H9 (cell line): ENCODE measurements around the gene GPR150. TPM values are rescaled to one million over a fixed set of nuclear protein-coding genes. Genes with fewer than 3 reads are reported as not detected.

Experiments
- DNase-seq: peaks from one replicate; pipeline ENCODE4 v3.0.0-alpha.2; 2017
- H2AFZ ChIP-seq: one replicate; pipeline ENCODE4 v1.6.1; 2013; ENCODE audit warnings: mild to moderate bottlenecking, low read length, control low read depth, moderate library complexity
- H2AK5ac ChIP-seq: 2 replicates; pipeline ENCODE4 v1.6.1; 2013; ENCODE audit warnings: low read length, control low read depth, mixed read lengths; ENCODE audit not compliant: insufficient read length
- H2BK120ac ChIP-seq: one replicate; pipeline ENCODE4 v1.6.1; 2013; ENCODE audit warnings: low read depth, mild to moderate bottlenecking, low read length, control low read depth, inconsistent platforms; ENCODE audit not compliant: poor library complexity, severe bottlenecking
- H2BK12ac ChIP-seq: 2 replicates; pipeline ENCODE4 v1.6.1; 2013; ENCODE audit warnings: low read length, control low read depth, mixed read lengths, low read depth; ENCODE audit not compliant: insufficient read length
- H2BK15ac ChIP-seq: 2 replicates; pipeline ENCODE4 v1.6.1; 2013; ENCODE audit warnings: low read depth, low read length, control low read depth
- H2BK20ac ChIP-seq: one replicate; pipeline ENCODE4 v1.6.1; 2013; ENCODE audit warnings: low read depth, mild to moderate bottlenecking, low read length, control low read depth, inconsistent platforms; ENCODE audit not compliant: poor library complexity, severe bottlenecking
- H2BK5ac ChIP-seq: 2 replicates; pipeline ENCODE4 v1.6.1; 2013; ENCODE audit warnings: low read length, control low read depth, mixed read lengths; ENCODE audit not compliant: insufficient read length
- H3K14ac ChIP-seq: 2 replicates; pipeline ENCODE4 v1.6.1; 2013; ENCODE audit warnings: low read length, control low read depth; ENCODE audit not compliant: insufficient read depth
- H3K18ac ChIP-seq: 2 replicates; pipeline ENCODE4 v1.6.1; 2013; ENCODE audit warnings: low read depth, mild to moderate bottlenecking, mixed read lengths, low read length, control low read depth; ENCODE audit not compliant: insufficient read length
- H3K23ac ChIP-seq: 2 replicates; pipeline ENCODE4 v1.6.1; 2013; ENCODE audit warnings: low read length, control low read depth, mixed read lengths, low read depth; ENCODE audit not compliant: insufficient read length
- H3K23me2 ChIP-seq: 2 replicates; pipeline ENCODE4 v1.6.1; 2013; ENCODE audit warnings: low read depth, mild to moderate bottlenecking, mixed read lengths, low read length, control low read depth; ENCODE audit not compliant: insufficient read length, poor library complexity, severe bottlenecking
- H3K27ac ChIP-seq: 2 replicates; pipeline ENCODE4 v1.5.1; 2013; ENCODE audit warnings: low read length, control low read depth, mixed read lengths, low read depth; ENCODE audit not compliant: insufficient read length
- H3K27me3 ChIP-seq: 2 replicates; pipeline ENCODE4 v1.6.1; 2013; ENCODE audit warnings: low read length, control low read depth, inconsistent platforms; ENCODE audit not compliant: insufficient read depth
- H3K4ac ChIP-seq: 2 replicates; pipeline ENCODE4 v1.6.1; 2013; ENCODE audit warnings: low read depth, mild to moderate bottlenecking, control low read depth, inconsistent platforms, low read length, moderate library complexity
- H3K4me1 ChIP-seq: 2 replicates; pipeline ENCODE4 v1.6.1; 2013; ENCODE audit warnings: low read length, control low read depth, inconsistent platforms; ENCODE audit not compliant: insufficient read depth
- H3K4me2 ChIP-seq: 2 replicates; pipeline ENCODE4 v1.6.1; 2013; ENCODE audit warnings: low read length, control low read depth, mixed read lengths; ENCODE audit not compliant: insufficient read length, insufficient read depth
- H3K56ac ChIP-seq: 2 replicates; pipeline ENCODE4 v1.6.1; 2013; ENCODE audit warnings: low read depth, mild to moderate bottlenecking, mixed read lengths, low read length, control low read depth; ENCODE audit not compliant: insufficient read length
- H3K79me1 ChIP-seq: 2 replicates; pipeline ENCODE4 v1.6.1; 2013; ENCODE audit warnings: low read depth, mild to moderate bottlenecking, moderate library complexity, low read length, control low read depth, inconsistent platforms; ENCODE audit not compliant: insufficient read depth, poor library complexity, severe bottlenecking
- H3K79me2 ChIP-seq: 2 replicates; pipeline ENCODE4 v1.6.1; 2013; ENCODE audit warnings: low read length, control low read depth, inconsistent platforms; ENCODE audit not compliant: insufficient read depth
- H3K9ac ChIP-seq: 2 replicates; pipeline ENCODE4 v1.6.1; 2013; ENCODE audit warnings: low read length, control low read depth, mixed read lengths; ENCODE audit not compliant: insufficient read length; ENCODE audit errors: extremely low read depth
- H3K9me3 ChIP-seq: one replicate; pipeline ENCODE4 v1.6.1; 2013; ENCODE audit warnings: low read depth, low read length, inconsistent platforms; ENCODE audit not compliant: control insufficient read depth
- H3T11ph ChIP-seq: one replicate; pipeline ENCODE4 v1.6.1; 2013; ENCODE audit warnings: mild to moderate bottlenecking, low read length, control low read depth, inconsistent platforms
- H4K20me1 ChIP-seq: one replicate; pipeline ENCODE4 v1.6.1; 2013; ENCODE audit not compliant: control insufficient read depth, insufficient read length, insufficient read depth
- H4K5ac ChIP-seq: 2 replicates; pipeline ENCODE4 v1.6.1; 2013; ENCODE audit warnings: low read depth, mild to moderate bottlenecking, mixed read lengths, low read length, control low read depth; ENCODE audit not compliant: insufficient read length
- H4K8ac ChIP-seq: replicated peaks from 2 replicates; pipeline ENCODE4 v1.6.1; 2013; ENCODE audit warnings: low read length, control low read depth, mixed read lengths, low read depth; ENCODE audit not compliant: insufficient read length
- H4K91ac ChIP-seq: 2 replicates; pipeline ENCODE4 v1.6.1; 2013; ENCODE audit warnings: low read depth, mild to moderate bottlenecking, moderate library complexity, mixed read lengths, low read length, control low read depth; ENCODE audit not compliant: insufficient read length
- H3K27ac Mint-ChIP-seq, 3 experiments: 2 replicates in 2 of 3; 3 replicates in 1 of 3; pipeline ENCODE4 v1.8.0; 2020 to 2021; ENCODE audit warnings: mixed read lengths in 3 of 3, mild to moderate bottlenecking in 1 of 3, moderate library complexity in 1 of 3
- H3K27me3 Mint-ChIP-seq: 2 replicates; pipeline ENCODE4 v1.8.0; 2021; ENCODE audit warnings: low read depth, mild to moderate bottlenecking, moderate library complexity, mixed read lengths
- H3K36me3 Mint-ChIP-seq, 3 experiments: 2 replicates in 2 of 3; 3 replicates in 1 of 3; pipeline ENCODE4 v1.8.0; 2020 to 2021; ENCODE audit warnings: low read depth in 3 of 3, mixed read lengths in 3 of 3; ENCODE audit not compliant: insufficient read depth in 1 of 3
- H3K4me1 Mint-ChIP-seq, 2 experiments: 2 replicates each; pipeline ENCODE4 v1.8.0; 2020; ENCODE audit warnings: mixed read lengths in 2 of 2
- H3K4me3 Mint-ChIP-seq, 2 experiments: 2 replicates in 1 of 2; 3 replicates in 1 of 2; pipeline ENCODE4 v1.8.0; 2020 to 2021; ENCODE audit warnings: mild to moderate bottlenecking in 2 of 2, mixed read lengths in 2 of 2, moderate library complexity in 1 of 2
- H3K9me3 Mint-ChIP-seq, 2 experiments: 2 replicates in 1 of 2; 3 replicates in 1 of 2; pipeline ENCODE4 v1.8.0; 2020; ENCODE audit warnings: mild to moderate bottlenecking in 2 of 2, mixed read lengths in 2 of 2, moderate library complexity in 1 of 2
- CTCF ChIP-seq: fragments of 200-600 bp; sonication (generic); conservative IDR thresholded peaks from 3 replicates; pipeline ENCODE4 v1.8.0; 2021; ENCODE audit warnings: antibody characterized with exemption, mild to moderate bottlenecking
- WGBS: extraction: QIAGEN DNeasy Blood & Tissue Kit; methylation state at CpG from one replicate; pipeline ENCODE4 v1.1.7; 2013; ENCODE audit warnings: missing lambda C conversion rate, low lambda C conversion rate, mixed read lengths; ENCODE audit not compliant: insufficient read length; ENCODE audit errors: extremely low coverage; 5-methylcytosine and 5-hydroxymethylcytosine counted together
- total RNA-seq: library from RNA; stranded (reverse); gene quantifications from 2 replicates; pipeline ENCODE4 v1.2.1, GENCODE V29; 2021

GPR150 gene
- total RNA-seq, 1 experiment from 2014 or later, result not detected

- H3K9me3 Mint-ChIP-seq, result no peaks in the 10 kb centered on the region
- no peaks in the 10 kb centered on the region for H4K20me1 ChIP-seq
- DNase-seq, result no peak
- no peak overlapping the region for H3K23ac ChIP-seq
- no peak overlapping the region for H3K18ac ChIP-seq
- H3K79me2 ChIP-seq, result no peaks in the 10 kb centered on the region
- H3K27me3 Mint-ChIP-seq, result peaks cover 4% of the 10 kb centered on the region; the same call in 1 of the 2 replicates
- no peak overlapping the region for H2BK5ac ChIP-seq
- WGBS, result no CpG with 5 or more reads among the region's 4 CpGs
- H3K79me1 ChIP-seq, result no peaks in the 10 kb centered on the region
- H3K36me3 Mint-ChIP-seq, result no peaks in the 10 kb centered on the region
- H2BK15ac ChIP-seq, result no peak overlapping the region
- no peak overlapping the region for H2AFZ ChIP-seq
- no peak overlapping the region for H3K4me3 Mint-ChIP-seq
- H3K23me2 ChIP-seq, result no peaks in the 10 kb centered on the region
- no peak overlapping the region for H3K4ac ChIP-seq
- H4K5ac ChIP-seq, result no peak overlapping the region
- peaks cover 3% of the 10 kb centered on the region in 2 experiments; a peak in 1 of 4 replicates for H3K4me1 Mint-ChIP-seq
- no peak overlapping the region for H3K27ac Mint-ChIP-seq
- H3K9me3 ChIP-seq, result no peaks in the 10 kb centered on the region
- no peak for TF ChIP-seq CTCF
- no peaks in the 10 kb centered on the region for H3K4me1 ChIP-seq
- H3K27me3 ChIP-seq, result no peaks in the 10 kb centered on the region
- H3K9ac ChIP-seq, result no peak overlapping the region
- H3K27ac ChIP-seq, result no peak overlapping the region
- H2BK20ac ChIP-seq, result no peak overlapping the region
- H3K4me2 ChIP-seq, result no peak overlapping the region
- H4K8ac ChIP-seq, result no peak overlapping the region
- no peak overlapping the region for H3T11ph ChIP-seq
- H3K14ac ChIP-seq, result no peak overlapping the region
- no peak overlapping the region for H3K56ac ChIP-seq
- H4K91ac ChIP-seq, result no peak overlapping the region
- no peak overlapping the region for H2AK5ac ChIP-seq
- no peak overlapping the region for H2BK120ac ChIP-seq
- H2BK12ac ChIP-seq, result no peak overlapping the region
Measured at GRCh38 chr5:95667061-95667618, 47.3 kb downstream of the GPR150 start.
